GM12874 (cell line): Measurements from ENCODE around the gene FBXO28.

ENCODE experiments used
- TF ChIP-seq, protein P1 (sequence below): IDR thresholded peaks from 2 replicates; pipeline ENCODE4 v1.5.1; 2011; ENCODE audit warnings: low read depth, mild to moderate bottlenecking, control low read depth, low read length, moderate library complexity; ENCODE audit not compliant: insufficient read depth

FBXO28 gene

DNA sequence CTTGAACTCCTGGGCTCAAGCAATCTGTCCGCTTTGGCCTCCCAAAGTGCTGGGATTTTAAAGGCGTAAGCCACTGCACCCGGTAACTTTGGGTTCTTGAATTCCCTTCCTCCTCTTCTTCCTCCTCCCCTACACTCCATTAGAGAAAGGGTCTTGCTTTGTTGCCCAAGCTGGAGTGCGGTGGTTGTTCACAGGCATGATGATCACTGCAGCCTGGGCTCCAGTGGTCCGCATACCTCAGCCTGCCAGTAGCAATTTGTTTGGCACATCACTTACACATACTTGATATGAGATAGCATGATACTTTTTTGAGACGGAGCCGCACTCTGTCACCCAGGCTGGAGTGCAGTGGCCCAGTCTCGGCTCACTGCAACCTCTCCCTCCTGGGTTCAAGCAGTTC lies 71.3 kb downstream of the FBXO28 start:
- TF ChIP-seq, protein P1, sequence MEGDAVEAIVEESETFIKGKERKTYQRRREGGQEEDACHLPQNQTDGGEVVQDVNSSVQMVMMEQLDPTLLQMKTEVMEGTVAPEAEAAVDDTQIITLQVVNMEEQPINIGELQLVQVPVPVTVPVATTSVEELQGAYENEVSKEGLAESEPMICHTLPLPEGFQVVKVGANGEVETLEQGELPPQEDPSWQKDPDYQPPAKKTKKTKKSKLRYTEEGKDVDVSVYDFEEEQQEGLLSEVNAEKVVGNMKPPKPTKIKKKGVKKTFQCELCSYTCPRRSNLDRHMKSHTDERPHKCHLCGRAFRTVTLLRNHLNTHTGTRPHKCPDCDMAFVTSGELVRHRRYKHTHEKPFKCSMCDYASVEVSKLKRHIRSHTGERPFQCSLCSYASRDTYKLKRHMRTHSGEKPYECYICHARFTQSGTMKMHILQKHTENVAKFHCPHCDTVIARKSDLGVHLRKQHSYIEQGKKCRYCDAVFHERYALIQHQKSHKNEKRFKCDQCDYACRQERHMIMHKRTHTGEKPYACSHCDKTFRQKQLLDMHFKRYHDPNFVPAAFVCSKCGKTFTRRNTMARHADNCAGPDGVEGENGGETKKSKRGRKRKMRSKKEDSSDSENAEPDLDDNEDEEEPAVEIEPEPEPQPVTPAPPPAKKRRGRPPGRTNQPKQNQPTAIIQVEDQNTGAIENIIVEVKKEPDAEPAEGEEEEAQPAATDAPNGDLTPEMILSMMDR, result no peak

DNA sequence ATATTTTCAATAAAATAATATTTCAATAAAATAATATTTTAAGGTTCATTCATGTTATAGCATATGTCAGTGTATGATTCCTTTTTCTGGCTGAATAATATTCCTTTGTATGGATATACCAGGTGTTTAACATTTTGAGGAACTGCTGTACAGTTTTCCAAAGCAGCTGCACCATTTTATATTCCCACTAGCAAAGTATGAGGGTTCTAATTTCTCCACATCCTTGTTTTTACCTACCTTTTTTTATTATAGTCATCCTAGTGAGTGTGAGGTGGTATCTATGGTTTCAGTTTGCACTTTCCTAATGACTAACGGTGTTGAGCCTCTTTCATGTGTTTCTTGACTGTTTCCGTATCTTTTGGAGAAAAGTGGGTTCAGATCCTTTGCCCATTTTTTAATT lies 74.4 kb downstream of the FBXO28 start:
- TF ChIP-seq, protein P1, result no peak

DNA sequence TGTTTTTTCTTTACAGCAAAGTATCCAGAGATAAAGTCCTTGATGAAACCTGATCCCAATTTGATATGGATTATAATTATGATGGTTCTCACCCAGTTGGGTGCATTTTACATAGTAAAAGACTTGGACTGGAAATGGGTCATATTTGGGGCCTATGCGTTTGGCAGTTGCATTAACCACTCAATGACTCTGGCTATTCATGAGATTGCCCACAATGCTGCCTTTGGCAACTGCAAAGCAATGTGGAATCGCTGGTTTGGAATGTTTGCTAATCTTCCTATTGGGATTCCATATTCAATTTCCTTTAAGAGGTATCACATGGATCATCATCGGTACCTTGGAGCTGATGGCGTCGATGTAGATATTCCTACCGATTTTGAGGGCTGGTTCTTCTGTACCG lies 75.7 kb downstream of the FBXO28 start:
- TF ChIP-seq, protein P1, result no peak

- TF ChIP-seq, protein P1, result no peak
Observed at GRCh38 chr1:224192082-224192788, 78.3 kb downstream of the FBXO28 start.

- TF ChIP-seq, protein P1, result no peak
Observed at GRCh38 chr1:224193319-224193966, 79.5 kb downstream of the FBXO28 start.

DNA sequence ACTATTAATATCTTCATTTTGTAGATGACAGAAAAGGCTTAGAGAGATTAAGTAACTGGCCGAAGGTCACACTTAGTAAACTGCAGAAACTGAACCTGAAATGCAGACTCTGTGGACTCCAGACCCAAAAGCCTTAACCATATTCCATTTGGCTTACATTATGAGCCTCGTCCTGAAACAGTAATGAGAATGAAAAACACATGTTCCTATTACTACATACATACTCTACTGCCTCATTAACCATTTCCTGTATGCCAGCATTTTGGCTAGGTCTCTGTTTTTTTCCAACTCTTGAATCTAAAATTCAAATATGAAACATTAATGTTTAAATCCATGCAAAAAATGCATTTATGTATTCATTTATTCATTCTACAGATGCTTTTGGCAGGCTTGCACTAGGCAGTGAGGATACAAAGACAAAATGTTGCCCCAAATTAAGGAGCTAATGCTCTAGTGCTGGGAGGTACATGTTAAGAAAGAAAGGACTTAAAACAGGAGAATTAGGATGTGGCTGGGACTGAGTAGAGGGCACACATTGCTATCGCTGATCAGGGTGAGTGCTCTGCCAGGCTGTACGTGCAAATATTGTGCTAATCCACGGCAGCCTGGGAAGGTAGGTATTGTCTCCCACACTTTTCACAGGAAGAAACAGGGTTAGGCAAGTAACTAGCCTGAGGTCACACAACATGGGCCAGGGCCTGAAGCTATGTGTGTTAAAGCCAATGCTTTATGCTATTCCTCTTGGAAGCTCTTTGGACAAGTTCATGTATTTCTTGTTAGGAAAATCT lies 83.1 kb downstream of the FBXO28 start:
- TF ChIP-seq, protein P1, result no peak

DNA sequence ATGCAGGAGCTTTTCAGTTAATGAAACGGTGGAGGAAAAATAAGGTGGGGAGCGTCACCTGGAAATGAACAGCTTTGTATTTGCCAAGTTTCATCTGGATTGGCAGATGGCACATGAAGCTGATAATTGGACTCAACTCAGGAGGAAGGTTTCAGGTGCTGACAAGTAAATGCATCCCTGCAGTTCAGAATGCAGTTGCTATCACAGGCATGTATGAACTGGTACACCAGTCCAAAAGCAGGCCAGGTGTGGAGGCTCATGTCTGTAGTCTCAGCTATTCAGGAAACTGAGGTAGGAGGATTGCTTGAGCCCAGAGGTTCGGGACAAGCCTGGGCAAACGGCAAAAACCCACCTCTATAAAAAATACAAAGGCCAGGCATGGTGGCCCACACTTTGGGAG lies 84.7 kb downstream of the FBXO28 start:
- TF ChIP-seq, protein P1, result no peak
